Measurements from ENCODE around the gene NOP9.

DNA sequence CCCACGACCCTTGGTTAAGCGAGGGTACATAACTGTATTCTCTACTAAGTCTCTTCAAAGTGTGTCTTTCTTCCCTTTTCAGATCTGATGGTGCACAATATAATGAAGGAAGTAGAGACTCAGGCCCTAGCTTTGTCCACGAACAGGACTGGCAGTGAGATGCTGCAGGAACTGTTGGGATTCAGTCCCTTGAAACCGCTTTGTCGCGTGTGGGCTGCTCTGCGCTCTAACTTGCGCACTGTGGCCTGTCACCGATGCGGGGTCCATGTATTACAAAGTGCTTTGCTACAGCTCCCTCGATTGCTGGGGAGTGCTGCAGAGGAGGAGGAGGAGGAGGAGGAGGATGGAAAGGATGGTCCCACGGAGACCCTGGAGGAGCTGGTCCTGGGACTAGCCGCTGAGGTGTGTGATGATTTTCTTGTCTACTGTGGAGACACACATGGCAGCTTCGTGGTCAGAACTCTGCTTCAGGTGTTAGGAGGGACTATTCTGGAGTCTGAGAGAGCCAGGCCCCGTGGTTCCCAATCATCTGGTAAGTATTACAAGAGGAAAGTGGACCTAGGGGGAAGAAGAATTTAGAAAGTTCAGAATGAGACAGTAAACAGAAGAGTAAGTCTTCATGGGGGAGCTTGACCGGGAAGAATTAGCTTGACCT is 803 bp downstream of the NOP9 start:
- TF ChIP-seq EZH2 (IDR thresholded peaks at IDR 0.05; ENCODE audit: insufficient read depth, poor library complexity, severe bottlenecking) (no peak), EZH2phosphoT487 (IDR thresholded peaks at IDR 0.05; ENCODE audit: insufficient read depth, low read depth) (no peak)

Measured in GM23248 (cell line).